Effector memory CD8-positive, alpha-beta T cell (primary cell): ENCODE data around the gene FOXK1.

Experiments used
- ATAC-seq: fragments of 150-1000 bp; cut with Tn5 transposase; replicated peaks from 2 replicates; pipeline ENCODE4 v1.10.0; 2021; ENCODE audit warnings: mild to moderate bottlenecking, moderate library complexity
- DNase-seq, 3 experiments: peaks; one replicate each; pipeline ENCODE4 v3.0.0; 2021
- H3K27ac Mint-ChIP-seq, 2 donors: one replicate each; pipeline ENCODE4 v1.8.0; 2022; ENCODE audit warnings: mild to moderate bottlenecking in 2 of 2, mixed read lengths in 2 of 2, moderate library complexity in 2 of 2
- H3K27me3 Mint-ChIP-seq, 2 donors: one replicate each; pipeline ENCODE4 v1.8.0; 2022; ENCODE audit warnings: mixed read lengths in 2 of 2
- H3K36me3 Mint-ChIP-seq: one replicate; pipeline ENCODE4 v1.8.0; 2022; ENCODE audit warnings: mild to moderate bottlenecking, moderate library complexity, mixed read lengths; ENCODE audit not compliant: insufficient read depth
- H3K4me1 Mint-ChIP-seq, 2 donors: one replicate each; pipeline ENCODE4 v1.8.0; 2022; ENCODE audit warnings: low read depth in 2 of 2, mixed read lengths in 2 of 2
- H3K4me3 Mint-ChIP-seq, 2 donors: one replicate each; pipeline ENCODE4 v1.8.0; 2022; ENCODE audit warnings: mild to moderate bottlenecking in 2 of 2, mixed read lengths in 2 of 2, moderate library complexity in 2 of 2
- H3K9me3 Mint-ChIP-seq, 2 donors: one replicate each; pipeline ENCODE4 v1.8.0; 2022; ENCODE audit warnings: mixed read lengths in 2 of 2

FOXK1 gene

DNA sequence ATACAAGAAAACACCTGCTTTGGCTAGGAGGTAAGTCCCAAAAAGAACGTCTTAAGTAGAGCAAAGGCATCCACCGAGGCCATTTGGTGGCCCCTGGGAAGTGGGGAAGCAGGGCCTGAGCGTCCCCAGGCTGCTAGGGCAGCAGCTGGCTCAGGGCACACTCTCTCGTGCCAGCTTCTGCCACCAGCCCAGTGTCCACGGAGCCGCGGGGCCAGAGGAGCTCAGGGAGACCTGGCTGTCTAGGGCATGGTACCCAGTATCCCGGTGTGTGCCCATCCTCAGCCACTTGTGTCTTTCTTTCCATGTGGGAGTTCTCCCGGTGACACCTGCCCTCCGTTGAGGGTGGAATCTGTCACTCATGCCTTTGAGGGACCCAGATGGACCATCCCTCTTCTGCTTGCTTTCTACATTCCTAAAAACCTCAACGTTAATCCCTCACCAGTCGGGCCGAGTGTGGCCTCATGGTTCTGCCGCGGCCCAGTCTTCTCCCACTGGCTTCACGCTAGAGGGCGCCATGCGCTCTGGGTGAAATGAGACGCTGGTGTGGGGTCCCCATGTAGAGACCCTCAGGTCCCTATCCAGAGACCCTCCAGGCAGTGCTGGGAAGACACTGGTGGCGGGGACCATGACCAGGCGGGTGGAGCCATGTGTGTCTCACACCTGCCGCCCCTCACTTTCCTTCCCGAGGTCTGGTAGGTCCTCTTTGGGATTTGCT is 83.8 kb downstream of the FOXK1 start:
- DNase-seq (no peak), ATAC-seq (no peak)
- Mint-ChIP-seq H3K36me3 (peaks cover 26% of the 10 kb centered on the region), H3K27ac (peak overlapping the region; percentile 41 to 86), H3K9me3 (no peaks in the 10 kb centered on the region), H3K27me3 (no peaks in the 10 kb centered on the region), H3K4me3 (no peak overlapping the region), H3K4me1 (peaks cover 2 to 7% of the 10 kb centered on the region in 2 donors)

GRCh38 chr7:4766666-4767519 is 84.8 kb downstream of the FOXK1 start:
- Mint-ChIP-seq H3K4me3 (no peak overlapping the region), H3K9me3 (no peaks in the 10 kb centered on the region), H3K27ac (peak overlapping the region in 1 of 2 donors; percentile 86), H3K4me1 (peaks cover 2 to 7% of the 10 kb centered on the region in 2 donors), H3K36me3 (peaks cover 19% of the 10 kb centered on the region), H3K27me3 (no peaks in the 10 kb centered on the region)
- no peak for DNase-seq
- no peak for ATAC-seq

DNA sequence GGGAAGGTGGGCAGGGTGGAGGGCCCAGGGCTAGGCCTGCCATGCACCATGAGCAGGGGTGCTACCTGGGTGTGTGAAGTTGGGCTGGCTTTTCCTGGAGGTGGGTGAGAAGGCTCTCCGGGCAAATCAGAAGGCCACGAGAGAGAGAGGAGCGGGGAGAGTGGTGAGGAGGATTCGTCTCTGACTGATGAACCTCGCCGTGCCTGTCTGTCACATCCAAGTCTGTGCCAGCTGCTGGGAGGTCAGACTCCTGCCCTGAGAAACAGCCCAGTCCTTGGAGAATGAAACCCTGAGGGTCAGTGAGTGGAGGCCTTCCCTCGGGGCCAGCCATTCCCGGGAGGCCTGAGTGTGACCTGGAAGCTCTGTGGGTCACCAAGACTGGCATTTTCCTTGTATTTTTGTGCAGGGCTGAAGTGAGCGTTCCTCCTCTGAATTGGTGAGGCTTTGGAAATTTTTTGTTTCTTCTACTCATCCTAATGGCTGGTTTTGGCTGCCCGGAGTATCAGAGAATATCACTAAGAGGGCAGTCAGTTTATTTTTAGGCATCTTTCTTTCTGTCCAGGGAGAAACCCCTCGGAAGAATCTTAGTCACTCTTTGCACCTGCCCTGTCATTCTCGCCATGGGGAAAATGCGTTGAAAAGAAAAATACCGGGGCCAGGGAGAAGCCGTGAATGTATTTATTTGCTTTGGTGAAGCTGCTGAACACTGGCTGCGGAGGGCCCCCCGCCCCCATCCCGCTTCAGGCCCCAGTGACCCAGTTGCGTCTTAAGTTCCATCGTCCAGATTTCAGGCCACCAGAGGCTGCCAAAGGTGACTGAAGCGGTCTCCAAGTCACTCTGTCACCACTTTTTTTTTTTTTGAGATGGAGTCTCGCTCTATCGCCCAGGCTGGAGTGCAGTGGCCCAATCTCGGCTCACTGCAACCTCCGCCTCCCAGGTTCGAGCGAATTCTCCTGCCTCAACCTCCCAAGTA is 86.8 kb downstream of the FOXK1 start:
- Mint-ChIP-seq H3K9me3 (no peaks in the 10 kb centered on the region), H3K4me1 (peaks cover 0 to 7% of the 10 kb centered on the region in 2 donors), H3K27ac (peak overlapping the region; percentile 72 to 81), H3K36me3 (peaks cover 8% of the 10 kb centered on the region), H3K27me3 (no peaks in the 10 kb centered on the region), H3K4me3 (no peak overlapping the region)
- DNase-seq (no peak), ATAC-seq (no peak)

DNA sequence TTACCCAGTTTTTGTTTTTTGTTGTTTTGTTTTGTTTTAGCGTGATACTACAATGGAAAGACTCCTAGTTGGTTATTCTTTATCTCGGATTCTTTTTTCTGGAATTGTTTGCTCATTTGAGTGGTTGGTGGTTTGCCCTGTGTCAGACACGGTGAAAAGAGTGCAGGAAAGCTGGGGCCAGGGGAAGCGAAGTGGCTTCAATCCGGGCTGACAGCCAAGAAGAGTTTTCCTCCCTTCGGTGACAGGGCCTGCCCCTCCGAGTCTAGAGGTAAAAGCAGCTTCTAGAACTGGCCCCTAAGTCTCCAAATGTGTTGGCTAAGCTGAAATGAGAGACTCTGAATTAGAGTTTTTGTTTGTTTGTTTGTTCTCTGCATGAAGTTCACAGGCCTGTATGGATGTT is 87.7 kb downstream of the FOXK1 start:
- Mint-ChIP-seq H3K4me1 (peaks cover 8 to 13% of the 10 kb centered on the region in 2 donors), H3K36me3 (peaks cover 10% of the 10 kb centered on the region), H3K4me3 (no peak overlapping the region), H3K9me3 (no peaks in the 10 kb centered on the region), H3K27ac (peak overlapping the region; percentile 72 to 81), H3K27me3 (no peaks in the 10 kb centered on the region)
- ATAC-seq (no peak), DNase-seq (no peak)

DNA sequence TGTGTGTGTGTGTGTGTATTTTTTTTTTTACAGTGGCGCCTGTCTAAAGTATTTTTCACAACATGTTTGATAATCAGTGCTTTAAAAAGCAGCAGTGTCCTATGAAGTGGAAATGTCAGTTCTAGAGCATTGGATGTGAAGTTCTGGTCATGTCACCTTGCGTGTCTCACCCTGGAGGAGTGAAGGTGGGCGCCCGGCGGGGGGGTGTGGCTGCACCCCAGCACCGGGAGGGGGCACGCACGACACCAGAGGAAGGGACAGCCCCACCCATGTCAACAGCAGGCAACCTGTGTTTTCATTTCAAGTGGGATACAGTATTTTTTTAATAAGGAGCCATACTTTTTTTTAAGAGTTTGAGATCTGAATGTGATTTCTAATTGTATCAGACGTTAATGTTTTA is 88.8 kb downstream of the FOXK1 start:
- H3K4me3 Mint-ChIP-seq, result no peak overlapping the region
- H3K4me1 Mint-ChIP-seq, result peaks cover 12 to 17% of the 10 kb centered on the region in 2 donors
- no peaks in the 10 kb centered on the region for H3K9me3 Mint-ChIP-seq
- no peak for DNase-seq
- H3K27me3 Mint-ChIP-seq, result no peaks in the 10 kb centered on the region
- peaks cover 18% of the 10 kb centered on the region for H3K36me3 Mint-ChIP-seq
- H3K27ac Mint-ChIP-seq, result peak overlapping the region in 1 of 2 donors; percentile 81
- ATAC-seq, result no peak

DNA sequence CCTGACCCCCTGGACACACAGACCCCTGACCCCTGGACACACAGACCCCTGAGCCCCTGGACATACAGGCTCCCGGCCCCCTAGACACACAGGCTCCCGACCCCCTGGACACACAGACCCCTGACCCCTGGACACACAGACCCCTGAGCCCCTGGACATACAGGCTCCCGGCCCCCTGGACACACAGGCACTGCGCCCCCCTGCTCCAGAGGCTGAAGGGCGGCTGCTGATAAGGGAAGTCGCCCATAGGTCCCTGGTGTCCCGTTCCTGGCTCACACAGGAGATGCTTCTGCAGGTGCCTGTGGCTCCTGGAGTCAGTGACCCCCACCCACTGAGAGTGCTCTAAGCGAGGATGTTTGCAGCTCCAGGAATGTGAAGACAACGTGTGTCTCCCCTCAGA is 89.6 kb downstream of the FOXK1 start:
- peaks cover 23% of the 10 kb centered on the region for H3K36me3 Mint-ChIP-seq
- no peak overlapping the region for H3K27ac Mint-ChIP-seq
- H3K4me3 Mint-ChIP-seq, result no peak overlapping the region
- peaks cover 18 to 21% of the 10 kb centered on the region in 2 donors for H3K4me1 Mint-ChIP-seq
- H3K9me3 Mint-ChIP-seq, result no peaks in the 10 kb centered on the region
- DNase-seq, result no peak
- ATAC-seq, result no peak
- no peaks in the 10 kb centered on the region for H3K27me3 Mint-ChIP-seq

GRCh38 chr7:4772306-4772705 is 90.2 kb downstream of the FOXK1 start:
- Mint-ChIP-seq H3K9me3 (no peaks in the 10 kb centered on the region), H3K4me1 (peaks cover 22 to 24% of the 10 kb centered on the region in 2 donors), H3K4me3 (no peak overlapping the region), H3K27ac (peak overlapping the region in 1 of 2 donors; percentile 31), H3K27me3 (no peaks in the 10 kb centered on the region), H3K36me3 (peaks cover 26% of the 10 kb centered on the region)
- DNase-seq, result no peak
- no peak for ATAC-seq

DNA sequence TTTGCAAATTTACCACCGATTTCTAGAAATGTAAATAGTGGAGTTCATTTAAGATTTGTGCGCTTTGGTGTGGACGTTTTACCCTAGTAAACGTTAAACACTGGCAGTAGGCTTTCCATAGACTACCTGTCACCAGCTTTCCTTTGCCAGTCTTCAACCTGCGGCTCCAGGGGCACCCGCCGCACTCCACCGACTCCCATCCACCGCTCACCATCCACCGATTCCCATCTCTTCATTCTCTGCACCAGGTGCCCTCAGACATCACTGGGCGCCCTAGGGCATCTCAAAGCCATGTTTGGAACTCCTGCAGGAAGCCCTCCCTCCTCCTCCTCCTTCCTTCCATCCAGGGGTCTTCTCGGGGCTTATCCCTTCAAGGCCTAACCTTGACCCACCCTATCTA is 91.9 kb downstream of the FOXK1 start:
- Mint-ChIP-seq H3K9me3 (no peaks in the 10 kb centered on the region), H3K4me3 (peak overlapping the region; percentile 96 to 97), H3K4me1 (peaks cover 27 to 35% of the 10 kb centered on the region in 2 donors), H3K27me3 (no peaks in the 10 kb centered on the region), H3K27ac (peak overlapping the region; percentile 98 to 99), H3K36me3 (peaks cover 28% of the 10 kb centered on the region)
- ATAC-seq (no peak), DNase-seq (no peak)

GRCh38 chr7:4774658-4775249 is 92.7 kb downstream of the FOXK1 start:
- H3K4me3 Mint-ChIP-seq, result peak overlapping the region; percentile 96 to 97
- peaks cover 26% of the 10 kb centered on the region for H3K36me3 Mint-ChIP-seq
- H3K4me1 Mint-ChIP-seq, result peaks cover 27 to 35% of the 10 kb centered on the region in 2 donors
- peak overlapping the region; percentile 98 to 99 for H3K27ac Mint-ChIP-seq
- ATAC-seq, result peak; percentile 16
- no peaks in the 10 kb centered on the region for H3K27me3 Mint-ChIP-seq
- no peak for DNase-seq
- no peaks in the 10 kb centered on the region for H3K9me3 Mint-ChIP-seq

DNA sequence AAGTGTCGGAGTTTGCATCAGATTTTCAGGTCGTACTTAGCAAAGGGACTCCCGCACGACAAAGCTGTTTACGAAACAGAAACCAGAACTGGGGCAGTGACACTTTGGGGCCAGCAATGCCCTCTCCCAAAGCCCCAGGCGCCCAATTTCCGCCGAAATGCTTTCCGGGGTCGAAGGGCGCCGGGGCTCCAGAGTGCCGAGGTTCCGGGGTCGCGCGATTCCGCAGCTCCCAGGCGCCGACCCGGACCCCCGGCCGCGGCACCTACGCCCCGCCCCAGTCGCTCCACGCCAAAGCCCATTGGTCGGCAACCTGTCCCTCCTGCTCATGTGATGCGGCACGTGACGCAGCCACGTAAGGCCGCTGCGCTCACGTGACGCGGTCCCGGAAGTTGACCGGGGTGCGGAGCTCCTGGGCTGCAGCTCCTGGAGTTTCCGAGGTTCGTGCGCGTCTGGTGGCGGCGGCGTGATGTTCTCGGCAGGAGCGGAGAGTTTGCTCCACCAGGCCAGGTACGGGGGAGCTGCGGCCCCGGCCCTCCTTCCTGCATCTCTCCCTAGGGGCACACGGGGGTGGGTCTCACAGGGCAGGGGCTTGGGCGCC is 93.3 kb downstream of the FOXK1 start, which contains the start of gene AP5Z1:
Gene AP5Z1 (plus strand): TSS at position 374 of the 598 bp plus-strand sequence. CDS start 93 bp downstream, at position 467.
- Mint-ChIP-seq H3K4me3 (peak within 1 kb of the TSS; percentile 96 to 97), H3K27ac (peak within 1 kb of the TSS; percentile 98 to 99), H3K9me3 (no peaks in the 10 kb centered on the region), H3K27me3 (no peaks in the 10 kb centered on the region), H3K36me3 (peaks cover 26% of the 10 kb centered on the region), H3K4me1 (peaks cover 27 to 34% of the 10 kb centered on the region in 2 donors)
- ATAC-seq, result peak; percentile 88
- peak; percentile 91 to 94 (median 93) for DNase-seq

- Mint-ChIP-seq H3K27ac (peak overlapping the region; percentile 98 to 99), H3K36me3 (peaks cover 32% of the 10 kb centered on the region), H3K4me1 (peaks cover 27 to 31% of the 10 kb centered on the region in 2 donors), H3K27me3 (no peaks in the 10 kb centered on the region), H3K9me3 (no peaks in the 10 kb centered on the region), H3K4me3 (peak overlapping the region; percentile 96 to 97)
- ATAC-seq, result peak; percentile 41
- DNase-seq, result peak; percentile 53 to 67 (median 55)
Measured at GRCh38 chr7:4775848-4776623, 93.9 kb downstream of the FOXK1 start.

DNA sequence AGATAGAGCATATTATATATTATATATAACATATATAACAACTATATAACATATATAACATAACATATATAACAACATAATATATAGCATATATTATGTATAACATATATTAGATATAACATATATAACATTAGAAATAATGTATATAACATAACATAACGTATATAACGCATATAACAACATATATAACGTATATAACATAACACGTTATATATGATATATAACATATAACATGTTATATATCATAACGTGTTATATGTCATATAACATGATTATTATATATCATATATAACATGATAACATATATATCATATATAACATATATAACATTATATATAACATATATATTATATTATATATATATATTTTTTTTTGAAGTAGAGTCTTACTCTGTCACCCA is 97.0 kb downstream of the FOXK1 start:
- no peaks in the 10 kb centered on the region for H3K9me3 Mint-ChIP-seq
- ATAC-seq (no peak), DNase-seq (no peak)
- peaks cover 46% of the 10 kb centered on the region for H3K36me3 Mint-ChIP-seq
- H3K27me3 Mint-ChIP-seq, result no peaks in the 10 kb centered on the region
- H3K4me3 Mint-ChIP-seq, result no peak overlapping the region
- no peak overlapping the region for H3K27ac Mint-ChIP-seq
- H3K4me1 Mint-ChIP-seq, result peaks cover 28 to 31% of the 10 kb centered on the region in 2 donors
